ENCODE results near the gene TIMM10.

TIMM10 gene

GRCh38 chr11:57530596-57531507 is at the start of gene TIMM10:
Gene TIMM10 (minus strand): TSS chr11:57530754. CDS start chr11:57530189, 565 bp downstream.
- in situ Hi-C loops (cut with MboI; ENCODE audit: low sequenced_read_pairs) = no loop called here

- in situ Hi-C loops (cut with MboI; ENCODE audit: low sequenced_read_pairs) = no loop called here
These were observed 43.5 kb upstream of the TIMM10 start for GRCh38 chr11:57574061-57574460.

GRCh38 chr11:57571606-57572005 is 41.1 kb upstream of the TIMM10 start:
- in situ Hi-C loops (cut with MboI; ENCODE audit: low sequenced_read_pairs) = no loop called here

- in situ Hi-C loops (cut with MboI; ENCODE audit: low sequenced_read_pairs) = no loop called here
These were observed 37.8 kb upstream of the TIMM10 start for GRCh38 chr11:57568330-57568766.

- in situ Hi-C loops (cut with MboI; ENCODE audit: low sequenced_read_pairs) = no loop called here
These were observed 37.2 kb upstream of the TIMM10 start, which contains the start of gene UBE2L6 for GRCh38 chr11:57567515-57568329. Gene UBE2L6 (minus strand): TSS chr11:57567672. CDS start chr11:57567611, 61 bp downstream.

GRCh38 chr11:57566905-57567514 is 36.5 kb upstream of the TIMM10 start:
- in situ Hi-C loops (cut with MboI; ENCODE audit: low sequenced_read_pairs) = no loop called here

GRCh38 chr11:57566005-57566904 is 35.7 kb upstream of the TIMM10 start:
- in situ Hi-C loops (cut with MboI; ENCODE audit: low sequenced_read_pairs) = no loop called here

- in situ Hi-C loops (cut with MboI; ENCODE audit: low sequenced_read_pairs) = no loop called here
These were observed 32.0 kb upstream of the TIMM10 start for GRCh38 chr11:57562596-57562995.

GRCh38 chr11:57560146-57560545 is 29.6 kb upstream of the TIMM10 start:
- in situ Hi-C loops (cut with MboI; ENCODE audit: low sequenced_read_pairs) = no loop called here

- in situ Hi-C loops (cut with MboI; ENCODE audit: low sequenced_read_pairs) = no loop called here
These were observed 25.5 kb upstream of the TIMM10 start for GRCh38 chr11:57556041-57556440.

GRCh38 chr11:57555393-57555792 is 24.8 kb upstream of the TIMM10 start:
- in situ Hi-C loops (cut with MboI; ENCODE audit: low sequenced_read_pairs) = no loop called here

- in situ Hi-C loops (cut with MboI; ENCODE audit: low sequenced_read_pairs) = no loop called here
These were observed 21.9 kb upstream of the TIMM10 start for GRCh38 chr11:57552479-57552878.

GRCh38 chr11:57551941-57552340 is 21.4 kb upstream of the TIMM10 start:
- in situ Hi-C loops (cut with MboI; ENCODE audit: low sequenced_read_pairs) = no loop called here

GRCh38 chr11:57549983-57550382 is 19.4 kb upstream of the TIMM10 start:
- in situ Hi-C loops (cut with MboI; ENCODE audit: low sequenced_read_pairs) = no loop called here

- in situ Hi-C loops (cut with MboI; ENCODE audit: low sequenced_read_pairs) = no loop called here
These were observed 17.4 kb upstream of the TIMM10 start for GRCh38 chr11:57547854-57548377.

- in situ Hi-C loops (cut with MboI; ENCODE audit: low sequenced_read_pairs) = no loop called here
These were observed 16.4 kb upstream of the TIMM10 start for GRCh38 chr11:57546869-57547475.

- in situ Hi-C loops (cut with MboI; ENCODE audit: low sequenced_read_pairs) = no loop called here
These were observed 15.9 kb upstream of the TIMM10 start for GRCh38 chr11:57546451-57546850.

GRCh38 chr11:57545883-57546282 is 15.3 kb upstream of the TIMM10 start:
- in situ Hi-C loops (cut with MboI; ENCODE audit: low sequenced_read_pairs) = no loop called here

- in situ Hi-C loops (cut with MboI; ENCODE audit: low sequenced_read_pairs) = no loop called here
These were observed 14.0 kb upstream of the TIMM10 start for GRCh38 chr11:57544566-57544965.

Measured in hTERT RPE-1 (cell line).